Tibial artery (tissue), 4 donors: ENCODE data around the gene IL15RA.
"Not testable (repeated sequence)": the region's sequence is repeated elsewhere in the genome, so short reads cannot be mapped to it uniquely, and the experiment has no call there.

Experiments used
- DNase-seq, 2 donors: peaks; one replicate each; pipeline ENCODE4 v3.0.0-alpha.2; 2019
- H3K27ac ChIP-seq, 2 donors: fragments of 200-600 bp; sonication (generic) in 1 of 2; 1 replicate in 1 of 2; 2 replicates in 1 of 2; pipeline ENCODE4 v1.5.1; 2018 to 2019; ENCODE audit warnings: mild to moderate bottlenecking in 1 of 2
- H3K27me3 ChIP-seq, 2 donors: fragments of 200-600 bp; sonication (generic) in 1 of 2; one replicate each; pipeline versions ENCODE4 v1.5.1 to v1.6.0; 2016 to 2019
- H3K36me3 ChIP-seq, 3 donors: fragments of 200-600 bp; sonication (generic) in 2 of 3; one replicate each; pipeline ENCODE4 v1.5.1; 2016 to 2019; ENCODE audit warnings: mild to moderate bottlenecking in 2 of 3
- H3K4me1 ChIP-seq, 4 donors: fragments of 200-600 bp; sonication (generic) in 2 of 4; 1 replicate in 3 of 4; 2 replicates in 1 of 4; pipeline ENCODE4 v1.5.1; 2016 to 2019
- H3K4me3 ChIP-seq, 2 donors: fragments of 200-600 bp; sonication (generic) in 1 of 2; 1 replicate in 1 of 2; 2 replicates in 1 of 2; pipeline ENCODE4 v1.5.1; 2018 to 2019; ENCODE audit warnings: mild to moderate bottlenecking in 2 of 2
- H3K9me3 ChIP-seq, 3 donors: fragments of 200-600 bp; sonication (generic) in 1 of 3; one replicate each; pipeline ENCODE4 v1.5.1; 2016 to 2019
- intact Hi-C: fragments of 100-400 bp; cut with DNase I; formaldehyde crosslinking; loops from one replicate; pipeline ENCODE4 v1.15.0; 2023; ENCODE audit warnings: low total_unique reads
- TF ChIP-seq, protein P1 (sequence below), 2 experiments: fragments of 200-600 bp in 1 of 2; fragments of 450-650 bp in 1 of 2; IDR thresholded peaks; one replicate each; pipeline ENCODE4 v1.5.1; 2017 to 2019; ENCODE audit warnings: antibody characterized with exemption in 2 of 2, mild to moderate bottlenecking in 1 of 2, moderate library complexity in 1 of 2

IL15RA gene

DNA sequence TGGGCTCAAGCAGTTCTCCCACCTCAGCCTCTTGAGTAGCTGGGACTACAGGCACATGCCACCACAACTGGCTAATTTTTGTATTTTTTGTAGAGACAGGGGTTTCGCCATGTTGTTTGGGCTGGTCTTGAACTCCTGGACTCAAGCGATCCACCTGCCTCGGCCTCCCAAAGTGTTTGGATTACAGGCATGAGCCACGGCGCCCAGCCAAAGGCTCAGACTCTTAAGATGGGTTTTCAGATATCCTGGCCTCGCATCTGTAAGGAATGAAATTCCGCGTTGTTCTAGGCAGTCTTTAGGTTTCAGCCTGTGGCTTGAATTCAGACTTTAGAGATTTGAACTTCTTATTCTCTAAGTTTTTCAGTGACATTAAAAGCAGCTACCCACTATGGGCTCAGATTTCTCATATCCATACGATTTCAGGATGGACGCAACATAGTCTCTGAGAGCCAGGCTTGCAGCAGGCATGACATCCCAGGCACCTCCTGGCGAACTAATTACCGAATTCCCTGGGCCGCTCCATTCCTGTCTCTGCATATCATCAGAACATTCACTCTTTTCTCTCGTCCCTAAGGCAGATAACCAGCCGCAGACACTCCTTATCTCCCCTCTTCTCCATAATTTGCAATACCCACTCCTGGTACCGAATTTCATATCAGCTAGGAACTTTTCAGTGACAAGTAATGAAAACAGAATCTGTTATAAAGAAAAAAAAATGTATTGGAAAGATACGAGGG lies 29.7 kb downstream of the IL15RA start:
- H3K36me3 ChIP-seq, result no peaks in the 10 kb centered on the region
- H3K4me1 ChIP-seq, result peaks cover 0 to 61% (median 34%) of the 10 kb centered on the region in 4 donors
- DNase-seq, result no peak
- H3K4me3 ChIP-seq, result no peak overlapping the region
- TF ChIP-seq, protein P1, sequence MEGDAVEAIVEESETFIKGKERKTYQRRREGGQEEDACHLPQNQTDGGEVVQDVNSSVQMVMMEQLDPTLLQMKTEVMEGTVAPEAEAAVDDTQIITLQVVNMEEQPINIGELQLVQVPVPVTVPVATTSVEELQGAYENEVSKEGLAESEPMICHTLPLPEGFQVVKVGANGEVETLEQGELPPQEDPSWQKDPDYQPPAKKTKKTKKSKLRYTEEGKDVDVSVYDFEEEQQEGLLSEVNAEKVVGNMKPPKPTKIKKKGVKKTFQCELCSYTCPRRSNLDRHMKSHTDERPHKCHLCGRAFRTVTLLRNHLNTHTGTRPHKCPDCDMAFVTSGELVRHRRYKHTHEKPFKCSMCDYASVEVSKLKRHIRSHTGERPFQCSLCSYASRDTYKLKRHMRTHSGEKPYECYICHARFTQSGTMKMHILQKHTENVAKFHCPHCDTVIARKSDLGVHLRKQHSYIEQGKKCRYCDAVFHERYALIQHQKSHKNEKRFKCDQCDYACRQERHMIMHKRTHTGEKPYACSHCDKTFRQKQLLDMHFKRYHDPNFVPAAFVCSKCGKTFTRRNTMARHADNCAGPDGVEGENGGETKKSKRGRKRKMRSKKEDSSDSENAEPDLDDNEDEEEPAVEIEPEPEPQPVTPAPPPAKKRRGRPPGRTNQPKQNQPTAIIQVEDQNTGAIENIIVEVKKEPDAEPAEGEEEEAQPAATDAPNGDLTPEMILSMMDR (IDR thresholded peaks at IDR 0.05), result no peak
- no peaks in the 10 kb centered on the region for H3K27me3 ChIP-seq
- H3K9me3 ChIP-seq, result no peaks in the 10 kb centered on the region
- intact Hi-C loops, result no loop called here
- no peak overlapping the region for H3K27ac ChIP-seq

GRCh38 chr10:5946786-5947185 lies 30.6 kb downstream of the IL15RA start:
- Histone ChIP-seq H3K4me1 (peaks cover 0 to 68% (median 37%) of the 10 kb centered on the region in 4 donors), H3K27ac (peak overlapping the region in 1 of 2 donors; percentile 82)

DNA sequence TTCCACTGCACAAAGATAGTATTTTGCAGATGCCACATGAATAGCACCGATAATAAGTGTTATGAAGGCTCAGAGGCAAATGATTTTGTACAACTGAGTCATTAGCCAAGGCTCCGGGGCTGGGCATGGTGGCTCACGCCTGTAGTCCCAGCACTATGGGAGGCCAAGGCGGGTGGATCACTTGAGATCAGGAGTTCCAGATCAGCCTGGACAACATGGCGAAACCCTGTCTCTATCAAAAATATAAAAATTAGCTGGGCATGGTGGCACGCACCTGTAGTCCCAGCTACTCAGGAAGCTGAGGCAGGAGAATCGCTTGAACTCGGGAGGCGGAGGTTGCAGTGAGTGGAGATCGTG lies 30.9 kb downstream of the IL15RA start:
- Histone ChIP-seq H3K27ac (peak overlapping the region; percentile 82 to 89), H3K4me1 (peaks cover 0 to 66% (median 38%) of the 10 kb centered on the region in 4 donors)
- H3K36me3 ChIP-seq, intact Hi-C loops, DNase-seq, H3K27me3 ChIP-seq, H3K9me3 ChIP-seq, H3K4me3 ChIP-seq: not testable (repeated sequence)

More at GRCh38 chr10:5946786-5947185, 30.6 kb downstream of the IL15RA start:
- intact Hi-C loops, result no loop called here
- Histone ChIP-seq H3K4me3 (no peak overlapping the region), H3K27me3 (no peaks in the 10 kb centered on the region), H3K9me3 (no peaks in the 10 kb centered on the region), H3K36me3 (no peaks in the 10 kb centered on the region)
- TF ChIP-seq, protein P1 (IDR thresholded peaks at IDR 0.05), result no peak
- DNase-seq, result no peak

DNA sequence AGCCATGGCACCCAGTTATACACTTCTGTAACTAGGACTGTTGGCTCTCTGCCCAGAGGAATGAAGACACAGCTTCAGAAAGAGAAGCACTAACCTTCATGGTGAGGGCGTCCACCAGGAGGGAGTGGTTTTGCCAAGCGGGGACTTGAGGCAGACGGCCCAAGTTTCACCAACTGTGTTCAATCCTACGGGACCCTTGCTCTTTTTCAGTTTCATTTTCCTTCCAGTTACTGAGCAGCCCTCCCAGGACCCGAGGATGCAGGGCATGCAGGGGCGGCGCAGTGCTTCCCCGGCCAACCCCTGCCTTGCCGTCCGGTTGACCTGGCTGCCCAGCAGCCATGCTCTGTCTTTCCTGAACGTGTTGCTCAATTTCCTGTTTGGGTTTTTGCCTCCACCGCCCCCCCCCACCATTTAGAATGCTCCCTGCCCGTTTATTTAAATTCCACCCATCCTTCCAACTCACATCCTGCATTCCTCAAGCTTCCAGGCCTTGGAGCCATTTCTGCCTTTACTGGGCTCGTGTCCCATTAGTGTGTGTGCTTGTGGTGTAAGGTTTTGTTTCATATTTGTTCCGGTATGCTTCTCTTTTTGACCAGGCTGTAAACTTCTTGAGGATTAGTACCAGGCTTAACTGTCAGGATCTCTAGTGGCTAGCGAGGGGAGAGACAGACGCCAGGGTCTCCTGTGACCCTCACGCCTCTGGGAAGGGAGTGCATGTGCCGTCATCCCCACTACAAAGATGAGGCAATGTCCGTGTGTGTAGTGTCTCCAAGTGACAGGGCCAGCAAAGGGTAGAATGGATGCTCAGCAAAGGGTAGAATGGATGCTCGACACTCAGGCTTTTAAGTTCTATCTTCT lies 31.6 kb downstream of the IL15RA start:
- H3K27ac ChIP-seq, result peak overlapping the region; percentile 82 to 89
- H3K9me3 ChIP-seq, result no peaks in the 10 kb centered on the region
- TF ChIP-seq, protein P1 (IDR thresholded peaks at IDR 0.05), result no peak
- peak overlapping the region; percentile 37 to 39 for H3K4me3 ChIP-seq
- no peaks in the 10 kb centered on the region for H3K36me3 ChIP-seq
- peaks cover 0 to 64% (median 38%) of the 10 kb centered on the region in 4 donors for H3K4me1 ChIP-seq
- peak; percentile 72 to 84 for DNase-seq
- no peaks in the 10 kb centered on the region for H3K27me3 ChIP-seq
- intact Hi-C loops, result no loop called here

- TF ChIP-seq, protein P1 (IDR thresholded peaks at IDR 0.05), result no peak
- intact Hi-C loops, result no loop called here
- H3K9me3 ChIP-seq, result no peaks in the 10 kb centered on the region
- H3K27me3 ChIP-seq, result no peaks in the 10 kb centered on the region
- no peaks in the 10 kb centered on the region for H3K36me3 ChIP-seq
- peak overlapping the region; percentile 82 to 89 for H3K27ac ChIP-seq
- H3K4me1 ChIP-seq, result peaks cover 0 to 59% (median 35%) of the 10 kb centered on the region in 4 donors
- peak overlapping the region; percentile 37 to 39 for H3K4me3 ChIP-seq
- no peak for DNase-seq
Measured at GRCh38 chr10:5945190-5945509, 32.2 kb downstream of the IL15RA start.
